C4-2B (cell line): ENCODE data around the gene ACKR2.

Source experiments
- ZFX ChIP-seq: fragments of 450-650 bp; IDR thresholded peaks from 2 replicates; pipeline ENCODE4 v1.6.1; 2017
- TF ChIP-seq, protein P1 (sequence below): fragments of 450-650 bp; conservative IDR thresholded peaks from 2 replicates; pipeline ENCODE4 v1.5.1; 2017; ENCODE audit warnings: mild to moderate bottlenecking

DNA sequence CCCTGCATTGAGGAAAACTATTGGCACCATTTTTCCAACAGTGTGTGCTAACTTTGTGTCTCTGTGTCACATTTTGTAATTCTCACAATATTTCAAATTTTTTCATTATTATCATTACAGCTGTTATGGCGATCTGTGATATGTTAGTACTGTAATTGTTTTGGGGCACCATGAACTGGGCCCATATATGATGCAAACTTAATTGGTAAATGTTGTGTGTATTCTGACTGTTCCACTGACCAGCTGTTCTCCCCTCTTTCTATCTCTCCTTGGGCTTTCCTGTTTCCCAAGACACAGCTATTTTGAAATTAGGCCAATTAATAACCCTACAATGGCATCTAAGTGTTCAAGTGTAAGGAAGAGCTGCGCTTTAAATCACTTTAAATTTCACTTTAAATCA lies 68.6 kb downstream of the ACKR2 start:
- TF ChIP-seq, protein P1, sequence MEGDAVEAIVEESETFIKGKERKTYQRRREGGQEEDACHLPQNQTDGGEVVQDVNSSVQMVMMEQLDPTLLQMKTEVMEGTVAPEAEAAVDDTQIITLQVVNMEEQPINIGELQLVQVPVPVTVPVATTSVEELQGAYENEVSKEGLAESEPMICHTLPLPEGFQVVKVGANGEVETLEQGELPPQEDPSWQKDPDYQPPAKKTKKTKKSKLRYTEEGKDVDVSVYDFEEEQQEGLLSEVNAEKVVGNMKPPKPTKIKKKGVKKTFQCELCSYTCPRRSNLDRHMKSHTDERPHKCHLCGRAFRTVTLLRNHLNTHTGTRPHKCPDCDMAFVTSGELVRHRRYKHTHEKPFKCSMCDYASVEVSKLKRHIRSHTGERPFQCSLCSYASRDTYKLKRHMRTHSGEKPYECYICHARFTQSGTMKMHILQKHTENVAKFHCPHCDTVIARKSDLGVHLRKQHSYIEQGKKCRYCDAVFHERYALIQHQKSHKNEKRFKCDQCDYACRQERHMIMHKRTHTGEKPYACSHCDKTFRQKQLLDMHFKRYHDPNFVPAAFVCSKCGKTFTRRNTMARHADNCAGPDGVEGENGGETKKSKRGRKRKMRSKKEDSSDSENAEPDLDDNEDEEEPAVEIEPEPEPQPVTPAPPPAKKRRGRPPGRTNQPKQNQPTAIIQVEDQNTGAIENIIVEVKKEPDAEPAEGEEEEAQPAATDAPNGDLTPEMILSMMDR: no peak
- no peak for TF ChIP-seq ZFX
